SK-N-MC (cell line): ENCODE data around the gene BTG2.

Experiments used
- EZH2 ChIP-seq: fragments of 200-600 bp; sonication (generic); IDR thresholded peaks from one replicate; pipeline ENCODE4 v1.6.1; 2017; ENCODE audit warnings: antibody characterized with exemption
- POLR2AphosphoS5 ChIP-seq: IDR thresholded peaks from 2 replicates; pipeline ENCODE4 v1.6.1; 2012; ENCODE audit warnings: mild to moderate bottlenecking, low read depth, low read length, borderline replicate concordance

DNA sequence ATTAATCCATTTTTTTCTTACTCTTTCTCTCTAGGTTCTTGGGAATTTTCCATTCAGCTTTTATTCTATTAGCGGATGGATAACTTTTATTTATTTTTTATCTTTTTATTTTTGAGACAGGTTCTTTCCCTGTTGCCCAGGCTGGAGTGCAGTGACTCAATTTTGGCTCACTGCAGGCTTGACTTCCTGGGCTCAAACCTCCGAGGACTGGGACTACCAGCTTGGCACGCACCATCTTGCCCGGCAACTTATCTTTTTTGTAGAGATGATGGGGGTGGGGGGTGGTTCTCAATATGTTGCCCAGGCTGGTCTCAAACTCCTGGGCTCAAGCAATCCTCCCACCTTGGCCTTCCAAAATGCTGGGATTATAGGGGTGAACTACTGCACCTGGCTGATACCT lies 39.8 kb upstream of the BTG2 start:
- no peak for TF ChIP-seq POLR2AphosphoS5
- no peak for TF ChIP-seq EZH2
